HepG2 (cell line): ENCODE data around the gene ERRFI1. TPM values are rescaled to one million over a fixed set of nuclear protein-coding genes. Genes with fewer than 3 reads are reported as not detected.

Experiments
- AGO1 ChIP-seq: fragments of 200-400 bp; formaldehyde crosslinking; IDR thresholded peaks from 2 replicates; pipeline ENCODE4 v1.6.1; 2017; ENCODE audit warnings: mild to moderate bottlenecking, low read depth, low read length, moderate library complexity; ENCODE audit not compliant: poor library complexity, severe bottlenecking
- HES4 ChIP-seq: sonication (generic); formaldehyde crosslinking; IDR thresholded peaks from 2 replicates; pipeline ENCODE4 v1.9.0; 2021; ENCODE audit warnings: mild to moderate bottlenecking, missing genetic modification reagents, borderline replicate concordance
- MTA1 ChIP-seq: sonication (generic); formaldehyde crosslinking; IDR thresholded peaks from 2 replicates; pipeline ENCODE4 v1.4.0; 2020; ENCODE audit warnings: missing genetic modification reagents, mild to moderate bottlenecking, borderline replicate concordance
- RBM39 ChIP-seq: fragments of 200-400 bp; formaldehyde crosslinking; IDR thresholded peaks from one replicate; pipeline ENCODE4 v1.6.1; 2018; ENCODE audit warnings: antibody characterized with exemption, mild to moderate bottlenecking, low read depth, low read length; ENCODE audit not compliant: poor library complexity, severe bottlenecking
- SNRNP70 ChIP-seq: fragments of 200-400 bp; formaldehyde crosslinking; IDR thresholded peaks from 2 replicates; pipeline ENCODE4 v1.6.1; 2017; ENCODE audit warnings: mild to moderate bottlenecking, low read depth, low read length, moderate library complexity
- TSC22D2 ChIP-seq: sonication (generic); formaldehyde crosslinking; IDR thresholded peaks from 2 replicates; pipeline ENCODE4 v1.5.1; 2020; ENCODE audit warnings: missing genetic modification reagents, mild to moderate bottlenecking, borderline replicate concordance
- ZKSCAN5 ChIP-seq: sonication (generic); formaldehyde crosslinking; IDR thresholded peaks from 2 replicates; pipeline ENCODE4 v1.5.1; 2020; ENCODE audit warnings: mild to moderate bottlenecking, missing genetic modification reagents
- polyA plus RNA-seq, 8 experiments: library from polyadenylated mRNA; depleted of rRNA in 3 of 8; stranded (reverse) in 7 of 8; unstranded in 1 of 8; fragments of >200 nt; fragmentation: Illumina TruSeq in 4 of 8; extraction: Trizol in 4 of 8; gene quantifications; 2 replicates each; pipeline versions ENCODE4 v1.2.1 to v1.2.3, GENCODE V29; 2011 to 2016; ENCODE audit warnings: low read depth in 4 of 8, missing spikeins in 1 of 8, mixed read lengths in 1 of 8; ENCODE audit not compliant: insufficient read depth in 1 of 8
- total RNA-seq, 5 experiments: library from RNA; depleted of rRNA; stranded (reverse); fragments of >200 nt; fragmentation: Illumina TruSeq; extraction: Trizol; gene quantifications; 2 replicates each; pipeline ENCODE4 v1.2.3, GENCODE V29; 2016; ENCODE audit warnings: low read depth in 1 of 5
- TF ChIP-seq, protein P1 (sequence below): sonication (generic); formaldehyde crosslinking; IDR thresholded peaks from 2 replicates; pipeline ENCODE4 v1.4.0; 2020; ENCODE audit warnings: missing genetic modification reagents, borderline replicate concordance
- TF ChIP-seq, protein P2 (sequence below): sonication (generic); formaldehyde crosslinking; IDR thresholded peaks from 2 replicates; pipeline ENCODE4 v1.4.0; 2020; ENCODE audit warnings: missing genetic modification reagents
- TF ChIP-seq, protein P3 (sequence below): sonication (generic); formaldehyde crosslinking; IDR thresholded peaks from 2 replicates; pipeline ENCODE4 v1.4.0; 2020; ENCODE audit warnings: mild to moderate bottlenecking, missing genetic modification reagents

Gene ERRFI1
- total and polyA plus RNA-seq, 2 of the 13 experiments (the other 11 are each of a cell fraction or from before 2014, with no cell fraction given): 84.4 to 753 TPM

DNA sequence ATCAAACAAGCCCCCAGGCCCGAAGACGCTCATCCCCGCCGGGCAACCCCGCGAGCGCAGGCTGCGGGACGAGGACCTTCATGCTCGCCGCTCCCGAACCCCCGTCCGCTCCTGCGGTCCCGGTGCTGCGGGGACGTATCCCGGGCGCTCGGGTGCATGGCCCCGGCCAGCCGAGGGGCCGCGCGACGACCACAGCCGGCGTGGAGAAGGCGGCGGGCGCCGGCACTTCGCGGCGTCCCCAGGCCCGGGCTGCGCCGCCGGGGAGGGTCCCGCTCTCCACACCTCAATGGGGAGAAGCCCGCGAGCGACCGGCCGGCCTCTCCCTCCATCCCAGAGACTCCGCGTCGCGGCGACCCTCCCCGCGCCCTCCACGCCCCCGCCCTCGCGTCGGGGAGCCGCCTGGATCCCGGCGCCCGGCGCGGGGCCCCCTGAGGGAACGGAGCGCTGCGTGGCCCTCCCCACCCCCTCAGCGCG is 401 bp downstream of the ERRFI1 start (continued):
- TF ChIP-seq, protein P1, sequence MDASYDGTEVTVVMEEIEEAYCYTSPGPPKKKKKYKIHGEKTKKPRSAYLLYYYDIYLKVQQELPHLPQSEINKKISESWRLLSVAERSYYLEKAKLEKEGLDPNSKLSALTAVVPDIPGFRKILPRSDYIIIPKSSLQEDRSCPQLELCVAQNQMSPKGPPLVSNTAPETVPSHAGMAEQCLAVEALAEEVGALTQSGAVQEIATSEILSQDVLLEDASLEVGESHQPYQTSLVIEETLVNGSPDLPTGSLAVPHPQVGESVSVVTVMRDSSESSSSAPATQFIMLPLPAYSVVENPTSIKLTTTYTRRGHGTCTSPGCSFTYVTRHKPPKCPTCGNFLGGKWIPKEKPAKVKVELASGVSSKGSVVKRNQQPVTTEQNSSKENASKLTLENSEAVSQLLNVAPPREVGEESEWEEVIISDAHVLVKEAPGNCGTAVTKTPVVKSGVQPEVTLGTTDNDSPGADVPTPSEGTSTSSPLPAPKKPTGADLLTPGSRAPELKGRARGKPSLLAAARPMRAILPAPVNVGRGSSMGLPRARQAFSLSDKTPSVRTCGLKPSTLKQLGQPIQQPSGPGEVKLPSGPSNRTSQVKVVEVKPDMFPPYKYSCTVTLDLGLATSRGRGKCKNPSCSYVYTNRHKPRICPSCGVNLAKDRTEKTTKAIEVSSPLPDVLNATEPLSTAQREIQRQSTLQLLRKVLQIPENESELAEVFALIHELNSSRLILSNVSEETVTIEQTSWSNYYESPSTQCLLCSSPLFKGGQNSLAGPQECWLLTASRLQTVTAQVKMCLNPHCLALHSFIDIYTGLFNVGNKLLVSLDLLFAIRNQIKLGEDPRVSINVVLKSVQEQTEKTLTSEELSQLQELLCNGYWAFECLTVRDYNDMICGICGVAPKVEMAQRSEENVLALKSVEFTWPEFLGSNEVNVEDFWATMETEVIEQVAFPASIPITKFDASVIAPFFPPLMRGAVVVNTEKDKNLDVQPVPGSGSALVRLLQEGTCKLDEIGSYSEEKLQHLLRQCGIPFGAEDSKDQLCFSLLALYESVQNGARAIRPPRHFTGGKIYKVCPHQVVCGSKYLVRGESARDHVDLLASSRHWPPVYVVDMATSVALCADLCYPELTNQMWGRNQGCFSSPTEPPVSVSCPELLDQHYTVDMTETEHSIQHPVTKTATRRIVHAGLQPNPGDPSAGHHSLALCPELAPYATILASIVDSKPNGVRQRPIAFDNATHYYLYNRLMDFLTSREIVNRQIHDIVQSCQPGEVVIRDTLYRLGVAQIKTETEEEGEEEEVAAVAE: no peak
- no peak for TF ChIP-seq ZKSCAN5 (CRISPR knock-in tag)
- no peak for TF ChIP-seq TSC22D2 (CRISPR knock-in tag)
- peak; percentile 98 for TF ChIP-seq AGO1
- TF ChIP-seq, protein P2, sequence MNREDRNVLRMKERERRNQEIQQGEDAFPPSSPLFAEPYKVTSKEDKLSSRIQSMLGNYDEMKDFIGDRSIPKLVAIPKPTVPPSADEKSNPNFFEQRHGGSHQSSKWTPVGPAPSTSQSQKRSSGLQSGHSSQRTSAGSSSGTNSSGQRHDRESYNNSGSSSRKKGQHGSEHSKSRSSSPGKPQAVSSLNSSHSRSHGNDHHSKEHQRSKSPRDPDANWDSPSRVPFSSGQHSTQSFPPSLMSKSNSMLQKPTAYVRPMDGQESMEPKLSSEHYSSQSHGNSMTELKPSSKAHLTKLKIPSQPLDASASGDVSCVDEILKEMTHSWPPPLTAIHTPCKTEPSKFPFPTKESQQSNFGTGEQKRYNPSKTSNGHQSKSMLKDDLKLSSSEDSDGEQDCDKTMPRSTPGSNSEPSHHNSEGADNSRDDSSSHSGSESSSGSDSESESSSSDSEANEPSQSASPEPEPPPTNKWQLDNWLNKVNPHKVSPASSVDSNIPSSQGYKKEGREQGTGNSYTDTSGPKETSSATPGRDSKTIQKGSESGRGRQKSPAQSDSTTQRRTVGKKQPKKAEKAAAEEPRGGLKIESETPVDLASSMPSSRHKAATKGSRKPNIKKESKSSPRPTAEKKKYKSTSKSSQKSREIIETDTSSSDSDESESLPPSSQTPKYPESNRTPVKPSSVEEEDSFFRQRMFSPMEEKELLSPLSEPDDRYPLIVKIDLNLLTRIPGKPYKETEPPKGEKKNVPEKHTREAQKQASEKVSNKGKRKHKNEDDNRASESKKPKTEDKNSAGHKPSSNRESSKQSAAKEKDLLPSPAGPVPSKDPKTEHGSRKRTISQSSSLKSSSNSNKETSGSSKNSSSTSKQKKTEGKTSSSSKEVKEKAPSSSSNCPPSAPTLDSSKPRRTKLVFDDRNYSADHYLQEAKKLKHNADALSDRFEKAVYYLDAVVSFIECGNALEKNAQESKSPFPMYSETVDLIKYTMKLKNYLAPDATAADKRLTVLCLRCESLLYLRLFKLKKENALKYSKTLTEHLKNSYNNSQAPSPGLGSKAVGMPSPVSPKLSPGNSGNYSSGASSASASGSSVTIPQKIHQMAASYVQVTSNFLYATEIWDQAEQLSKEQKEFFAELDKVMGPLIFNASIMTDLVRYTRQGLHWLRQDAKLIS (CRISPR knock-in tag): peak; percentile 68
- TF ChIP-seq HES4 (CRISPR knock-in tag): peak; percentile 4; the same call in 1 of the 2 replicates
- TF ChIP-seq SNRNP70: 0 out of 2 replicates have a peak, but pooled peaks have one; percentile 6
- no peak for TF ChIP-seq MTA1 (CRISPR knock-in tag)
- TF ChIP-seq, protein P3, sequence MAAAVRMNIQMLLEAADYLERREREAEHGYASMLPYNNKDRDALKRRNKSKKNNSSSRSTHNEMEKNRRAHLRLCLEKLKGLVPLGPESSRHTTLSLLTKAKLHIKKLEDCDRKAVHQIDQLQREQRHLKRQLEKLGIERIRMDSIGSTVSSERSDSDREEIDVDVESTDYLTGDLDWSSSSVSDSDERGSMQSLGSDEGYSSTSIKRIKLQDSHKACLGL (CRISPR knock-in tag): 0 out of 2 replicates have a peak, but pooled peaks have one; percentile 4
- no peak for TF ChIP-seq RBM39
